Right kidney (tissue), 1 donor: ENCODE data around the gene LGALS4.
"Not testable (repeated sequence)": the region's sequence is repeated elsewhere in the genome, so short reads cannot be mapped to it uniquely, and the experiment has no call there.

Experiments
- DNase-seq: peaks from one replicate; pipeline ENCODE4 v3.0.0-alpha.2; 2016

Gene LGALS4

DNA sequence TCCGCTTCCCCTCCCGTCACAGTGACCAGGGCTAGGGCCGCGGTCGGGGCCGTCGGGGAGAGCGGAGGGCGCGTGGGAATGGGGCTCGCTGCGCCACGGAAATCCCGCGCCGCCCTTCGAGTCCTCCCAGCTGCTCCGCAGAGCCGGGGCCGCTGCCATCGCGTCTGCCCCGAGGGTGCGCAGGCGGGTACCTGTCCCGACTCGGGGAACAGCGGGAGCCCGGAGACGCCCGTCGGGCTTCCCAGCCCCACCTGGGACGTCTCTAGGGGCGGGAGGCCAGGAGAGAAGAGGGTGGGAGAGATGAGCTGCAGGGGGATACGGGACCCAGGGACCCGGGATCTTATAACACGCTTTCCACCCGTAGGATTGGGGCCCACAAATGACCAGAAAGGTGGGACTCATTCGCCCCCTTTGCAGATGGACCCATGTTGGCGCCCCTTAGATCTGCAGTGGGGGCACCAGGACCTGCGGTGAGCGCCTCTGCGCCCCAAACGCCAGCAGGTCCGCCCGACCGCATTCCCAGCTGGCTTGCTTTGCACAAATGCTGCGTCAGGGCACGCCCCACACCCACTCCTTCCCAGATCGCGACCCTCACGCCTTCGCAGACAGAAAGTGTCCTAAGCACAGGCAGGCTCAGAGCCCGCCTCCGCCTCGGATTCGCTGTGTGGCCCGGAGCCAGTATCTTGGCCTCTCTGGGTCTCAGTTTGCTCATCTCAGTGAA is 42.4 kb downstream of the LGALS4 start:
- DNase-seq: not testable (repeated sequence)

DNA sequence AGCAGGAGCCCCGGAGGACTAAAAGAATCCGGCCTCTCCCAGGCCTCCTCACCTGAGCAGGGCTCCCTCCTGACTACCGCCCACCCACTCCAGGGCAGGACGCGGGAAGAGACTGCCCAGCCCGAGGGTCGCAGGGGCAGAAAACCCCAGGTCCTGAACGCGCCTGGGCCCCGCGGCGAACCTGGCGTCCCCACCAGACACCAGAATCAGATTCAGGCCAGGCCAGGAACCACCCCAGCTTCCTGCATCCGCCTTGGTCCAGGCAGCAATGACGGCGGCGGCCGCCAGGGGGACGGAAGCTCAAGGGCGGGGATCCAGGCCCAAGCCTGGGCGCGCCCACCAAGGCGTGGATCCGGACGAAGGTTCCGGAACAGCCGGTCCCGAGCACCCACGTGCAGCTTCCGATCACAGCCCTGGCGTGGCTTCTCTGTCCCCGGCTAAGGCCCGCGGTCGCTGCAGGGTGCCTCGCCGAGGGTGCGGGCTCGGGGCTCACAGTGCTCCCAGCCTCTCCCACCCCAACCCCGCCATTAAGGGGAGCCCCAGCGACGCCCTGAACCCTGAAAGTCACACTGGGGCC is 43.0 kb downstream of the LGALS4 start:
- peak; percentile 83 for DNase-seq

DNA sequence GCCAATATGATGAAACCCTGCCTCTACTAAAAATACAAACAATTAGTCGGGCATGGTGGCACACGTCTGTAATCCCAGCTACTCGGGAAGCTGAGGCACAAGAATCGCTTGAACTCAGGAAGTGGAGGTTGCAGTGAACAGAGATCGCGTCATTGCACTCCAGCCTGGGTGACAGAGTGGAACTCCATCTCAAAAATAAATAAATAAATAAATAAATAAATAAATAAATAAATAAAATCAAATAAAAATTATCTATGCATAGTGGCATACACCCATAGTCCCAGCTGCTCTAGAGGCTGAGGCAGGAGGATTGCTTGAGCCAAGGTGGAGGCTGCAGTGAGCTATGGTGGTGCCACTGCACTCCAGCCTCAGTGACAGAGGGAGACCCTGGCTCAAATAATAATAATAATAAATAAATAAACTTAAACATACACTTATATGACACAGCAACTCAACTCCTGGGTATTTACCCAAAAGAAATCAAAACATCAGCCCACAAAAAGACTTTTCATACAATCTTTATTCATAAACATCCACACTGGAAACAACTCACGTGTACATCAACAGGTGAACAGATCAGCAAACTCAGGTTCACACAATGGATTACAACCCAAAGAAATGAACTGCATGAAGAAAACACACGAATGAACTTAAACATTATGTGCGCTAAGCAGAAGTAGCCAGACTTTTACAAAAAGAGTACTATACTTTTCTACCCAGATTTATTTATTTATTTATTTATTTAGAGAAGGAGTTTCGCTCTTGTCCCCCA is 46.3 kb downstream of the LGALS4 start:
- DNase-seq: no peak

DNA sequence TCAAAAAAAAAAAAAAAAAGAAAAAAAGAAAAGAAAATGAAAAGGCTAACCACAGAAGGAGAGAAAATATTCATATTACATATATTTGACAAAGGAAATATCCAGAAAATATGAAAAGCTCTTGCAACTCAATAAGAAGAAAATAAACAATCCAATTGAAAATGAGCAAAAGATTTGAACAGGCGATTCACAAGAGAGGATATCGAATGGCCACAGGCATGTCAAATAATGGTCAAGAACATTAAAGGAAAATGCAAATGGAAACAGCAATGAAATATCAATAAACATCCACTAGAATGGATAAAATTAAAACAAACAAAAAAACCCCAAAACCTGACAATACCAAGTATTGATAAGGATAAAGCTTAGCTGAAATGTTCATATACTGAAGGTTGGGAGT is 47.5 kb downstream of the LGALS4 start:
- DNase-seq: no peak

DNA sequence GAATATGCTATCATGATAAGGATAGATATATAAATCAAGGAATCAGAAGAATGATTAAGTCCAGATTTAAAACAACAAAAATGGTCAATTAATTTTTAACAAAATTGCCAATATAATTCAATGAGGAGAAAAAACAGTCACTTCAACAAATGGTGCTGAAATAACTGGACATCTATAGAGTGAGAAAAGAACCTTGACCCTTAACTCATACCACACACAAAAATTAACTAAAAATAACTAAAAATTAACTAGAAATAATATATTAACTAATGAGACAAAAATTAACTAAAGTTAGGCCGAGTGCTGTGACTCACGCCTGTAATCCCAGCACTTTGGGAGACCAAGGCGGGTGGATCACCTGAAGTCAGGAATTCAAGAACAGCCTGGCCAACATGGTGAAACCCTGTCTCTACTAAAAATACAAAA is 48.9 kb downstream of the LGALS4 start:
- DNase-seq: no peak

DNA sequence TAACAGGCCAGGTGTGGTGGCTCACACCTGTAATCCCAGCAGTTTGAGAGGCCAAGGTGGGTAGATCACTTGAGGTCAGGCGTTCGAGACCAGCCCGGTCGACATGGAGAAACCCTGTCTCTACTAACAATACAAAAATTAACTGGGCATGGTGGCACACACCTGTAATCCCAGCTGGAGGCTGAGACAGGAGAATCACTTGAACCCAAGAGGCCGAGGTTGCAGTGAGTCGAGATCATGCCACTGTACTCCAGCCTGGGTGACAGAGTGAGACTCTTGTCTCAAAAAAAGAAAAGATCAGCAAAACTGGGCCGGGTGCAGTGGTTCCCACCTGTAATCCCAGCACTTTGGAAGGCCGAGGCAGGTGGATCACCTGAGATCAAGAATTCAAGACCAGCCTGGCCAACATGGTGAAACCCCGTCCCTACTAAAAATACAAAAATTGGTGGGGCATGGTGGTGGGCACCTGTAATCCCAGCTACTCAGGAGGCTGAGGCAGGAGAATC is 50.8 kb downstream of the LGALS4 start:
- not testable (repeated sequence) for DNase-seq

DNA sequence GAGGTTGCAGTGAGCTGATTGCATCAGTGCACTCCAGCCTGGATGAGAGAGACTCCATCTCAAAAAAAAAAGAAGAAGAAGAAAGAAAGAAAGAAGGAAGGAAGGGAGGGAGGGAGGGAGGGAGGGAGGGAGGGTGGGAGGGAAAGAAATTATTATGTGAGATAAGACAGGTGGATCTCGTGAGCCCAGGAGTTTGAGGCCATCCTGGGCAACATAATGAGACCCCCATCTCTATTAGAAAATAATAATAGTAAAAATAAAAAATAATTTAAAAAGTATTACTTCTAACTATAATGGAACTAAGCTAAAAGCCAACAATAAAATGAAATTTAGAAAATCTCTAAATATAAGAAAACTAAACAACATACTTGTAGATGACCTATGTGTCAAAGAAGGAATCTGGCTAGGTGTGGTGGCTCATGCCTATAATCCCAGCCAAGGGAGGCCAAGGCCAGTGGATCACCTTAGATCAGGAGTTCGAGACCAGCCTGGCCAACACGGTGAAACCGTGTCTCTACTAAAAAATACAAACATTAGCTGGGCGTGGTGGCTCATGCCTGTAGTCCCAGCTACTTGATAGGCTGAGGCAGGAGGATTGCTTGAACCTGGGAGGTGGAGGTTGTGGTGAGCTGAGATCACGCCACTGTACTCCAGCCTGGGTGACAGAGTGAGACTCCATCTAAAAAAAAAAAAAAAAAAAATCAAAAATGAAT is 51.8 kb downstream of the LGALS4 start:
- not testable (repeated sequence) for DNase-seq

DNA sequence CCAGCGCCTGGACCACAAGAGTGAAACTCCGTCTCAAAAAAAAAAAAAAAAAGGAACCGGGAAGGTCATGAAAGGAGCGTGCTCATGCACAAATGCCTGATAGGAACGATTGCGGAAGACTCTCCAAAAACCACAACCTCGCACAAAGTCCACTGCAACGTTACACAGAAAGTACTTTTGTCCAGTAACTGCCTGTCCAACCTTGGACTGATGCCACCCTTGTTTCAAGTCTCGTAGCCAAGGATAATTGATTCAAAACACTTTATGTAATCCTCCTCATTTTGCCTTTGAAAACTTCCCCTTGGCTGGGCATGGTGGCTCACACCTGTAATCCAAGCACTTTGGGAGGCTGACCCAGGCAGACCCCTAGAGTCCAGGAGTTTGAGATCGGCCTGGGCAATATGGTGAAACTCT is 53.1 kb downstream of the LGALS4 start:
- no peak for DNase-seq

DNA sequence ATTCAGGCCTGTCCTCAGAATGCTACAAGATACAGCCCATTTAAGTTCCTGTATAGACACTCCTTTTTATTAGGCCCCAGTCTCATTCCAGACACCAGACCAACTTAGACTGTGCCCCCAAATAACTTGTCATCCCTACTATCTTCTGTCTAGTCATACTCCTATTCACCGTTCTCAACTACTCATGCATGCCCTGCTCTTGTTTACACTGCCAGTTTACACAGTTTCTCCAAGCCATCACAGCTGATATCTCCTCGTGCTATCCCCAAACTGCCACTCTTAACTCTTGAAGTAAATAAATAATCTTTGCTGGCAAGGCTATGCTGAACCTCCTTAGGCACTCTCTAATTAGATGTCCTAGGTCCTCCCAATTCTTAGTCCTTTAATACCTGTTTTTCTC is 58.5 kb downstream of the LGALS4 start:
- not testable (repeated sequence) for DNase-seq

DNA sequence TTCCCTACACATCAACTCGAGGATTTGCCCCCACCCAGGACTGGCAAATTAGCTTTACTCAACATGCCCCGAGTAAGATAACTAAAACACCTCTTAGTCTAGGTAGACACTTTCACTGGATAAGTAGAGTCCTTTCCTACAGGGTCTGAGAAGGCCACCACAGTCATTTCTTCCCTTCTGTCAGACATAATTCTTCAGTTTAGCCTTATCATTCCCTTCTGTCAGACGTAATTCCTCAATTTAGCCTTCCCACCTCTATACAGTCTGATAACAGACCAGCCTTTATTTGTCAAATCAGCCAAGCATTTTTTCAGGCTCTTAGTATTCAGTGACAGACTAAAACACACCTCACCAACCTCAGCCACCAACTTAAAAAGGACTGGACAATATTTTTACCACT is 59.0 kb downstream of the LGALS4 start:
- not testable (repeated sequence) for DNase-seq
